GM12878 (cell line): ENCODE data around the gene ALAS1. TPM values are rescaled to one million over a fixed set of nuclear protein-coding genes. Genes with fewer than 3 reads are reported as not detected.

Source experiments
- EP300 ChIP-seq, 2 experiments: fragments of 150-350 bp in 1 of 2; IDR thresholded peaks; 2 replicates each; pipeline ENCODE4 v1.6.1; 2011 to 2012; ENCODE audit warnings: low read depth in 2 of 2, low read length in 2 of 2, borderline replicate concordance in 1 of 2, improper control_type of control experiment in 1 of 2, inconsistent platforms in 1 of 2; ENCODE audit not compliant: control insufficient read depth in 1 of 2
- ETV6 ChIP-seq, 2 experiments: fragments of 450-650 bp in 1 of 2; IDR thresholded peaks in 1 of 2; conservative IDR thresholded peaks in 1 of 2; 2 replicates each; pipeline ENCODE4 v1.6.1; 2014; ENCODE audit warnings: antibody characterized with exemption in 1 of 2, borderline replicate concordance in 1 of 2, low read depth in 1 of 2, mild to moderate bottlenecking in 1 of 2, moderate library complexity in 1 of 2
- GABPA ChIP-seq: IDR thresholded peaks from 2 replicates; pipeline ENCODE4 v1.6.1; 2014; ENCODE audit warnings: antibody characterized with exemption, low read depth, mild to moderate bottlenecking, inconsistent platforms
- MEF2A ChIP-seq: IDR thresholded peaks from 2 replicates; pipeline ENCODE4 v1.6.1; 2011; ENCODE audit warnings: low read depth, mild to moderate bottlenecking, low read length, moderate library complexity; ENCODE audit not compliant: insufficient read depth
- MLLT1 ChIP-seq: fragments of 450-650 bp; IDR thresholded peaks from 2 replicates; pipeline ENCODE4 v1.6.1; 2016; ENCODE audit warnings: mild to moderate bottlenecking
- MTA2 ChIP-seq: fragments of 450-650 bp; IDR thresholded peaks from 2 replicates; pipeline ENCODE4 v1.6.1; 2016; ENCODE audit warnings: low read depth, mild to moderate bottlenecking, moderate library complexity
- NBN ChIP-seq: fragments of 450-650 bp; IDR thresholded peaks from 2 replicates; pipeline ENCODE4 v1.6.1; 2016
- NKRF ChIP-seq: fragments of 450-650 bp; conservative IDR thresholded peaks from 2 replicates; pipeline ENCODE4 v1.6.1; 2017; ENCODE audit warnings: mild to moderate bottlenecking, moderate library complexity
- NRF1 ChIP-seq: conservative IDR thresholded peaks from 2 replicates; pipeline ENCODE4 v1.6.1; 2011; ENCODE audit warnings: mild to moderate bottlenecking, low read depth, low read length, improper control_type of control experiment
- POLR2A ChIP-seq: IDR thresholded peaks from 2 replicates; pipeline ENCODE4 v1.6.1; 2011; ENCODE audit warnings: low read depth, mild to moderate bottlenecking, low read length
- POLR2AphosphoS2 ChIP-seq: IDR thresholded peaks from 2 replicates; pipeline ENCODE4 v1.6.1; 2011; ENCODE audit warnings: low read depth, mild to moderate bottlenecking, low read length, improper control_type of control experiment, moderate library complexity
- POU2F2 ChIP-seq: IDR thresholded peaks from 3 replicates; pipeline ENCODE4 v1.6.1; 2011; ENCODE audit warnings: low read depth, mild to moderate bottlenecking, low read length, borderline replicate concordance
- SMAD1 ChIP-seq: fragments of 450-650 bp; IDR thresholded peaks from 2 replicates; pipeline ENCODE4 v1.6.1; 2018; ENCODE audit warnings: mild to moderate bottlenecking, low read depth; ENCODE audit not compliant: partially characterized antibody
- SMC3 ChIP-seq: IDR thresholded peaks from 2 replicates; pipeline ENCODE4 v1.6.1; 2011; ENCODE audit warnings: low read length, improper control_type of control experiment, borderline replicate concordance
- SP1 ChIP-seq: IDR thresholded peaks from one replicate; pipeline ENCODE4 v1.6.1; 2011; ENCODE audit warnings: low read depth, low read length
- SUZ12 ChIP-seq: fragments of 200-600 bp; sonication (generic); IDR thresholded peaks from one replicate; pipeline ENCODE4 v1.6.1; 2018; ENCODE audit warnings: antibody characterized with exemption, mild to moderate bottlenecking; ENCODE audit not compliant: unreplicated experiment
- YY1 ChIP-seq: IDR thresholded peaks from 2 replicates; pipeline ENCODE4 v1.6.1; 2011; ENCODE audit warnings: low read depth, mild to moderate bottlenecking, low read length
- polyA plus RNA-seq, 11 experiments: library from polyadenylated mRNA; depleted of rRNA in 4 of 11; unstranded in 6 of 11; stranded (reverse) in 5 of 11; fragments of >200 nt; fragmentation: Nextera tagmentation in 4 of 11; fragmentation: Illumina TruSeq in 1 of 11; extraction: Ambion mirVana in 4 of 11; extraction: Trizol in 1 of 11; gene quantifications; 1 replicate in 1 of 11; 2 replicates in 10 of 11; pipeline versions ENCODE4 v1.2.1 to v1.2.3, GENCODE V29; 2011 to 2016; ENCODE audit warnings: inconsistent platforms in 2 of 11, missing spikeins in 2 of 11, low read depth in 1 of 11
- total RNA-seq, 4 experiments: library from RNA; depleted of rRNA in 3 of 4; stranded (reverse); fragments of >200 nt in 3 of 4; fragmentation: Illumina TruSeq in 1 of 4; extraction: Trizol in 1 of 4; gene quantifications; 2 replicates each; pipeline versions ENCODE4 v1.2.1 to v1.2.3, GENCODE V29; 2013 to 2021
- TF ChIP-seq, protein P1 (sequence below): IDR thresholded peaks from 2 replicates; pipeline ENCODE4 v1.6.1; 2011; ENCODE audit warnings: borderline replicate concordance, low read depth, mild to moderate bottlenecking, moderate library complexity, low read length; ENCODE audit not compliant: insufficient read depth, poor library complexity, severe bottlenecking
- TF ChIP-seq, protein P2 (sequence below): IDR thresholded peaks from 2 replicates; pipeline ENCODE4 v1.6.1; 2012; ENCODE audit warnings: low read depth, low read length, improper control_type of control experiment
- TF ChIP-seq, protein P3 (sequence below): fragments of 450-650 bp; IDR thresholded peaks from 2 replicates; pipeline ENCODE4 v1.6.1; 2016; ENCODE audit warnings: mild to moderate bottlenecking

The ALAS1 gene
- total and polyA plus RNA-seq, 10 of the 15 experiments (the other 5 are each of a cell fraction or from before 2014, with no cell fraction given), result 69.9 to 115 (median 94.1) TPM

- TF ChIP-seq, protein P1, sequence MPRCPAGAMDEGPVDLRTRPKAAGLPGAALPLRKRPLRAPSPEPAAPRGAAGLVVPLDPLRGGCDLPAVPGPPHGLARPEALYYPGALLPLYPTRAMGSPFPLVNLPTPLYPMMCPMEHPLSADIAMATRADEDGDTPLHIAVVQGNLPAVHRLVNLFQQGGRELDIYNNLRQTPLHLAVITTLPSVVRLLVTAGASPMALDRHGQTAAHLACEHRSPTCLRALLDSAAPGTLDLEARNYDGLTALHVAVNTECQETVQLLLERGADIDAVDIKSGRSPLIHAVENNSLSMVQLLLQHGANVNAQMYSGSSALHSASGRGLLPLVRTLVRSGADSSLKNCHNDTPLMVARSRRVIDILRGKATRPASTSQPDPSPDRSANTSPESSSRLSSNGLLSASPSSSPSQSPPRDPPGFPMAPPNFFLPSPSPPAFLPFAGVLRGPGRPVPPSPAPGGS, result no peak
- TF ChIP-seq, protein P2, sequence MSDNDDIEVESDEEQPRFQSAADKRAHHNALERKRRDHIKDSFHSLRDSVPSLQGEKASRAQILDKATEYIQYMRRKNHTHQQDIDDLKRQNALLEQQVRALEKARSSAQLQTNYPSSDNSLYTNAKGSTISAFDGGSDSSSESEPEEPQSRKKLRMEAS, result no peak; the same call in 1 of the 2 replicates
- TF ChIP-seq SUZ12 (no peak), EP300 (IDR thresholded peaks at IDR 0.05; ENCODE audit: borderline replicate concordance in 1 of 2, control insufficient read depth in 1 of 2, low read depth in 2 of 2, low read length in 2 of 2) (peak in 1 of 2 experiments; percentile 51; a peak in 1 of 4 replicates), SP1 (no peak), MTA2 (peak; percentile 56), NBN (0 out of 2 replicates have a peak, but pooled peaks have one; percentile 72), POLR2AphosphoS2 (peak; percentile 52; the same call in 1 of the 2 replicates), POU2F2 (peak; percentile 99), SMAD1 (no peak), MEF2A (no peak), GABPA (no peak), YY1 (no peak), SMC3 (no peak), NKRF (no peak), ETV6 (conservative IDR thresholded peaks at IDR 0.05 in 1 of 2, IDR thresholded peaks at IDR 0.05 in 1 of 2; ENCODE audit: borderline replicate concordance in 1 of 2, low read depth in 1 of 2) (no peak), NRF1 (no peak), POLR2A (peak; percentile 80), MLLT1 (peak; percentile 27; the same call in 1 of the 2 replicates)
- TF ChIP-seq, protein P3, sequence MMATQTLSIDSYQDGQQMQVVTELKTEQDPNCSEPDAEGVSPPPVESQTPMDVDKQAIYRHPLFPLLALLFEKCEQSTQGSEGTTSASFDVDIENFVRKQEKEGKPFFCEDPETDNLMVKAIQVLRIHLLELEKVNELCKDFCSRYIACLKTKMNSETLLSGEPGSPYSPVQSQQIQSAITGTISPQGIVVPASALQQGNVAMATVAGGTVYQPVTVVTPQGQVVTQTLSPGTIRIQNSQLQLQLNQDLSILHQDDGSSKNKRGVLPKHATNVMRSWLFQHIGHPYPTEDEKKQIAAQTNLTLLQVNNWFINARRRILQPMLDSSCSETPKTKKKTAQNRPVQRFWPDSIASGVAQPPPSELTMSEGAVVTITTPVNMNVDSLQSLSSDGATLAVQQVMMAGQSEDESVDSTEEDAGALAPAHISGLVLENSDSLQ, result peak; percentile 39; the same call in 1 of the 2 replicates
Observed at GRCh38 chr3:52225452-52226228, 27.7 kb downstream of the ALAS1 start, which contains the start of gene TLR9 (continued).
